Measurements from ENCODE around the gene KBTBD2. TPM values are rescaled to one million over a fixed set of nuclear protein-coding genes. Genes with fewer than 3 reads are reported as not detected.
"Not testable (repeated sequence)": the region's sequence is repeated elsewhere in the genome, so short reads cannot be mapped to it uniquely, and the experiment has no call there.

The KBTBD2 gene
- total RNA-seq, 1 experiment from 2014 or later: 72.8 TPM

GRCh38 chr7:32893722-32894121, 2.2 kb upstream of the KBTBD2 start:
- no peak for DNase-seq (ENCODE audit: low read depth)

GRCh38 chr7:32893207-32893524, 1.6 kb upstream of the KBTBD2 start:
- DNase-seq (ENCODE audit: low read depth): no peak

- peak; percentile 83 for DNase-seq (ENCODE audit: low read depth)
Observed at GRCh38 chr7:32892521-32893206, 1.1 kb upstream of the KBTBD2 start.

GRCh38 chr7:32891800-32892520, 400 bp upstream of the KBTBD2 start:
- DNase-seq (ENCODE audit: low read depth): peak; percentile 97

GRCh38 chr7:32890793-32891042, 842 bp downstream of the KBTBD2 start:
- no peak for DNase-seq (ENCODE audit: low read depth)

GRCh38 chr7:32890010-32890792, 1.4 kb downstream of the KBTBD2 start:
- peak; percentile 71 for DNase-seq (ENCODE audit: low read depth)

- DNase-seq (ENCODE audit: low read depth): no peak
Observed at GRCh38 chr7:32888505-32888904, 3.1 kb downstream of the KBTBD2 start.

- DNase-seq (ENCODE audit: low read depth): no peak
Observed at GRCh38 chr7:32887395-32887794, 4.2 kb downstream of the KBTBD2 start.

- DNase-seq (ENCODE audit: low read depth): no peak
Observed at GRCh38 chr7:32881074-32881982, 10.2 kb downstream of the KBTBD2 start.

GRCh38 chr7:32879460-32879859, 12.1 kb downstream of the KBTBD2 start:
- no peak for DNase-seq (ENCODE audit: low read depth)

- DNase-seq (ENCODE audit: low read depth): not testable (repeated sequence)
Observed at GRCh38 chr7:32878023-32878422, 13.5 kb downstream of the KBTBD2 start.

GRCh38 chr7:32872421-32872820, 19.1 kb downstream of the KBTBD2 start:
- DNase-seq (ENCODE audit: low read depth): no peak

GRCh38 chr7:32871624-32872371, 19.8 kb downstream of the KBTBD2 start:
- no peak for DNase-seq (ENCODE audit: low read depth)

- no peak for DNase-seq (ENCODE audit: low read depth)
Observed at GRCh38 chr7:32870298-32870697, 21.3 kb downstream of the KBTBD2 start.

GRCh38 chr7:32869716-32870115, 21.8 kb downstream of the KBTBD2 start:
- no peak for DNase-seq (ENCODE audit: low read depth)

GRCh38 chr7:32868116-32868515, 23.4 kb downstream of the KBTBD2 start:
- no peak for DNase-seq (ENCODE audit: low read depth)

- no peak for DNase-seq (ENCODE audit: low read depth)
Observed at GRCh38 chr7:32865448-32866030, 26.0 kb downstream of the KBTBD2 start.

- DNase-seq (ENCODE audit: low read depth): not testable (repeated sequence)
Observed at GRCh38 chr7:32863872-32864271, 27.7 kb downstream of the KBTBD2 start.

- no peak for DNase-seq (ENCODE audit: low read depth)
Observed at GRCh38 chr7:32860090-32860489, 31.5 kb downstream of the KBTBD2 start.

GRCh38 chr7:32858648-32859047, 32.9 kb downstream of the KBTBD2 start:
- no peak for DNase-seq (ENCODE audit: low read depth)

- DNase-seq (ENCODE audit: low read depth): not testable (repeated sequence)
Observed at GRCh38 chr7:32857063-32857462, 34.5 kb downstream of the KBTBD2 start.
